ENCODE data around the gene ADGRA1.
"Not testable (repeated sequence)": the region's sequence is repeated elsewhere in the genome, so short reads cannot be mapped to it uniquely, and the experiment has no call there.

ADGRA1 gene

GRCh38 chr10:133169173-133169947 lies 81.6 kb downstream of the ADGRA1 start:
- no peaks in the 10 kb centered on the region; the same call in 1 of the 2 replicates for H3K9me3 ChIP-seq
- peaks cover 7% of the 10 kb centered on the region; the same call in 1 of the 2 replicates for H3K27me3 ChIP-seq
- TF ChIP-seq, protein P1, sequence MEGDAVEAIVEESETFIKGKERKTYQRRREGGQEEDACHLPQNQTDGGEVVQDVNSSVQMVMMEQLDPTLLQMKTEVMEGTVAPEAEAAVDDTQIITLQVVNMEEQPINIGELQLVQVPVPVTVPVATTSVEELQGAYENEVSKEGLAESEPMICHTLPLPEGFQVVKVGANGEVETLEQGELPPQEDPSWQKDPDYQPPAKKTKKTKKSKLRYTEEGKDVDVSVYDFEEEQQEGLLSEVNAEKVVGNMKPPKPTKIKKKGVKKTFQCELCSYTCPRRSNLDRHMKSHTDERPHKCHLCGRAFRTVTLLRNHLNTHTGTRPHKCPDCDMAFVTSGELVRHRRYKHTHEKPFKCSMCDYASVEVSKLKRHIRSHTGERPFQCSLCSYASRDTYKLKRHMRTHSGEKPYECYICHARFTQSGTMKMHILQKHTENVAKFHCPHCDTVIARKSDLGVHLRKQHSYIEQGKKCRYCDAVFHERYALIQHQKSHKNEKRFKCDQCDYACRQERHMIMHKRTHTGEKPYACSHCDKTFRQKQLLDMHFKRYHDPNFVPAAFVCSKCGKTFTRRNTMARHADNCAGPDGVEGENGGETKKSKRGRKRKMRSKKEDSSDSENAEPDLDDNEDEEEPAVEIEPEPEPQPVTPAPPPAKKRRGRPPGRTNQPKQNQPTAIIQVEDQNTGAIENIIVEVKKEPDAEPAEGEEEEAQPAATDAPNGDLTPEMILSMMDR (IDR thresholded peaks at IDR 0.05; ENCODE audit: low read depth, low read length), result no peak

DNA sequence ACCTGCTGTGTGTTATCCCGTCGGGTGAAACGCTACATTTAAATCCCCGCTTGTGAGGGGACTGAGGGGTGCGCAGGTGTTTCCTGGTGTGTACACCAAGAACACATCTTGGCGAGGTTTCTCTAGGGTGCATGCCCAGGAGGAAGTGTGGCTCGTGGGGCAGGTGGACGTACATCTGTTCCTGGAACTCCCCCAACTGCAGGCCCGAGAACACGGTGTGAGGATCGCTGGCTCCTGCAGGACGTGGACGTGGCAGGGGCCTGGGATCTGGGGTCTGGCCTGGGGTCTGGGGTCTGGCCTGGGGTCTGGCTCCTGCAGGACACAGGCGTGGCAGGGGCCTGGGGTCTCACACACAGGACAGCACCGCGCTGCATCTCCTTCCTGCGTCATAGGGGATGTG lies 82.4 kb downstream of the ADGRA1 start:
- Histone ChIP-seq H3K4me3 (ENCODE audit: low read depth, low read length) (no peak overlapping the region), H3K27me3 (peaks cover 4% of the 10 kb centered on the region; the same call in 1 of the 2 replicates), H3K4me1 (no peaks in the 10 kb centered on the region), H3K9me3 (no peaks in the 10 kb centered on the region; the same call in 1 of the 2 replicates), H3K36me3 (no peaks in the 10 kb centered on the region)
- TF ChIP-seq, protein P1 (IDR thresholded peaks at IDR 0.05; ENCODE audit: low read depth, low read length), result no peak
- no peak for DNase-seq

More at GRCh38 chr10:133169173-133169947, 81.6 kb downstream of the ADGRA1 start:
- no peaks in the 10 kb centered on the region for H3K36me3 ChIP-seq
- no peak for DNase-seq
- no peaks in the 10 kb centered on the region for H3K4me1 ChIP-seq
- no peak overlapping the region for H3K4me3 ChIP-seq (ENCODE audit: low read depth, low read length)

GRCh38 chr10:133173860-133174640 lies 86.3 kb downstream of the ADGRA1 start:
- TF ChIP-seq, protein P1 (IDR thresholded peaks at IDR 0.05; ENCODE audit: low read depth, low read length), result no peak

GRCh38 chr10:133174689-133175263 lies 87.1 kb downstream of the ADGRA1 start:
- TF ChIP-seq, protein P1 (IDR thresholded peaks at IDR 0.05; ENCODE audit: low read depth, low read length), result no peak
- Histone ChIP-seq H3K4me3 (ENCODE audit: low read depth, low read length) (no peak overlapping the region), H3K36me3 (no peaks in the 10 kb centered on the region), H3K4me1 (no peaks in the 10 kb centered on the region), H3K27me3 (peaks cover 11% of the 10 kb centered on the region), H3K9me3 (no peaks in the 10 kb centered on the region; the same call in 1 of the 2 replicates)
- DNase-seq, result no peak

More at GRCh38 chr10:133173860-133174640, 86.3 kb downstream of the ADGRA1 start:
- Histone ChIP-seq H3K36me3 (no peaks in the 10 kb centered on the region), H3K4me3 (ENCODE audit: low read depth, low read length) (no peak overlapping the region), H3K27me3 (peaks cover 3% of the 10 kb centered on the region), H3K4me1 (no peaks in the 10 kb centered on the region), H3K9me3 (no peaks in the 10 kb centered on the region; the same call in 1 of the 2 replicates)
- no peak for DNase-seq

DNA sequence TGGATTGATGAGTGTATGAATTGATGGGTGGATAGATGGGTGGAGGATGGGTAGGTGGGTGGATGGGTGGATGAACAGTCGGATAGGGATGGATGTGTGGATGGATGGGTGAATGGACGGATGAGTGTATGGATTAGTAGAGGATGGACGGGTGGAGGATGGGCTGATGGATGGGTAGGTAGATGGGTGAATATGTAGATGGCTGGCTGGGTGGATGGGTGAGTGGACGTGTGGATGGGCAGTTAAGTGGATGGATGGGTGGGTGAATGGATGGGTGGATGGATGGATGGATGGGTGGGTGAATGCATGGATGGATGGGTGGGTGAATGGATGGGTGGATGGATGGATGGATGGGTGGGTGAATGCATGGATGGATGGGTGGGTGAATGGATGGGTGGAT lies 87.9 kb downstream of the ADGRA1 start:
- not testable (repeated sequence) for H3K4me1 ChIP-seq; H3K4me3 ChIP-seq (ENCODE audit: low read depth, low read length); H3K36me3 ChIP-seq; DNase-seq; H3K9me3 ChIP-seq
- H3K27me3 ChIP-seq, result peaks cover 19% of the 10 kb centered on the region

DNA sequence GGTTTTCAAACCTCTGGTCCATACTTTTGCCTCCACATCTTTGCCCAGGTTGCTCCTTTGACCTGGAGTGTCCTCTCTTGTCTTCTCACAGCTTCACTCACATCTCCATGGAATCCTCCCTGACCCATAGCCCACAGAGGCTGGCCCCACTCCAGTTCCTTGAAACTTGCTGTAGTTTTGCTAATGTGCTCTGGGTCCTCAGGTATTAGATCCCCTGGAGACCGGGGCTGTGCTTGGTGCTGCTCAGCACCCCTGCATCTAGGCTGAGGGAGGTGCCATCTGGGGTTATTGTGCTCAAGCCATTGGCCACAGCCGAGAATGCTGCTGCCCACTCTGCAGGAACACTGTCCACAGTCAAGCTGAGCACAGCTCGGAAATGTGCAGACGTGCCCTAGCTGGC lies 88.8 kb downstream of the ADGRA1 start:
- no peak overlapping the region for H3K4me3 ChIP-seq (ENCODE audit: low read depth, low read length)
- no peak for DNase-seq
- H3K4me1 ChIP-seq, result no peaks in the 10 kb centered on the region
- H3K36me3 ChIP-seq, result no peaks in the 10 kb centered on the region
- H3K27me3 ChIP-seq, result peaks cover 28% of the 10 kb centered on the region
- TF ChIP-seq, protein P1 (IDR thresholded peaks at IDR 0.05; ENCODE audit: low read depth, low read length), result no peak
- no peaks in the 10 kb centered on the region for H3K9me3 ChIP-seq

Data from BE2C (cell line).